BJ (cell line): ENCODE data around the gene EDRF1. TPM values are rescaled to one million over a fixed set of nuclear protein-coding genes. Genes with fewer than 3 reads are reported as not detected.

Experiments used
- CTCF ChIA-PET: fragments of 350-600 bp; formaldehyde crosslinking; extraction: SDS; loops from one replicate; lab custom pipeline; 2021; ENCODE audit warnings: antibody characterized with exemption, inconsistent platforms; lab: Yijun Ruan, JAX
- POLR2A ChIA-PET: fragments of 300-600 bp; sonication (Branson Sonifier 250); formaldehyde crosslinking; extraction: SDS; loops from one replicate; lab custom pipeline; 2021; ENCODE audit warnings: antibody characterized with exemption; lab: Charles Lee
- DNase-seq: peaks from one replicate; pipeline ENCODE4 v3.0.0-alpha.2; 2011; ENCODE audit warnings: low read depth
- H3K27me3 ChIP-seq: 2 replicates; pipeline ENCODE4 v1.6.0; 2011; ENCODE audit warnings: low read length; ENCODE audit not compliant: control insufficient read depth, insufficient read depth
- H3K36me3 ChIP-seq: 2 replicates; pipeline ENCODE4 v1.5.1; 2011; ENCODE audit warnings: low read length; ENCODE audit not compliant: control insufficient read depth, insufficient read depth
- H3K4me3 ChIP-seq: 2 replicates; pipeline ENCODE4 v1.5.1; 2011; ENCODE audit warnings: low read depth, mild to moderate bottlenecking, control low read depth, low read length
- CTCF ChIP-seq: IDR thresholded peaks from 2 replicates; pipeline ENCODE4 v1.5.1; 2011; ENCODE audit warnings: low read depth, mild to moderate bottlenecking, control low read depth, inconsistent platforms, low read length, moderate library complexity; ENCODE audit not compliant: insufficient read depth
- polyA plus RNA-seq: library from polyadenylated mRNA; depleted of rRNA; stranded (reverse); fragments of >200 nt; gene quantifications from 2 replicates; pipeline ENCODE4 v1.2.3, GENCODE V29; 2011

Gene EDRF1
- polyA plus RNA-seq, 1 experiment = 15.7 TPM

GRCh38 chr10:125769175-125769574, 49.7 kb downstream of the EDRF1 start:
- ChIA-PET CTCF (interaction anchor here (0.6 kb wide), 1 partner anchor 94 kb away, joined by 4 read pairs; no protein-coding TSS in a partner anchor), POLR2A (no interaction called here)
- DNase-seq = no peak
- no peak overlapping the region for H3K4me3 ChIP-seq
- no peaks in the 10 kb centered on the region for H3K27me3 ChIP-seq
- no peak for TF ChIP-seq CTCF
- peaks cover 1% of the 10 kb centered on the region; the same call in 1 of the 2 replicates for H3K36me3 ChIP-seq

DNA sequence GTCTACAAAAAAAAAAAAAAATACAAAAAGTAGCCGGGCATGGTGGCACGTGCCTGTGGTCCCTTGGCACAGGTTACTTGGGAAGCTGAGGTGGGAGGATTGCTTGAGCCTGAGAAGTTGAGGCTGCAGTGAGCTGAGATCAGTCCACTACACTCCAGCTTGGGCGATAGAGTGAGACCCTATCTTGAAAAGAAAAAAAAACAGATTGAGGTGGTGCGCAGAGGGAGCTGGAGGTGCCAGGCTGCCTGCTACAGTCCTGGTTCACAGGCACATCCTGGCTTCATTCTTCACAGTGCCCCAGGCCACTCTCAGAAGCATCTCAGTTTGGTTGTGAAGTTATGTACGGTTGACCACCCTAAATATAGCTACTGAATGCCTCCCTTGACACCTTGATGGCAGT, 51.3 kb downstream of the EDRF1 start:
- no peaks in the 10 kb centered on the region; the same call in 1 of the 2 replicates for H3K36me3 ChIP-seq
- no peaks in the 10 kb centered on the region for H3K27me3 ChIP-seq
- no peak for DNase-seq
- CTCF ChIA-PET = no interaction called here
- POLR2A ChIA-PET = no interaction called here
- H3K4me3 ChIP-seq = no peak overlapping the region
- TF ChIP-seq CTCF = no peak

DNA sequence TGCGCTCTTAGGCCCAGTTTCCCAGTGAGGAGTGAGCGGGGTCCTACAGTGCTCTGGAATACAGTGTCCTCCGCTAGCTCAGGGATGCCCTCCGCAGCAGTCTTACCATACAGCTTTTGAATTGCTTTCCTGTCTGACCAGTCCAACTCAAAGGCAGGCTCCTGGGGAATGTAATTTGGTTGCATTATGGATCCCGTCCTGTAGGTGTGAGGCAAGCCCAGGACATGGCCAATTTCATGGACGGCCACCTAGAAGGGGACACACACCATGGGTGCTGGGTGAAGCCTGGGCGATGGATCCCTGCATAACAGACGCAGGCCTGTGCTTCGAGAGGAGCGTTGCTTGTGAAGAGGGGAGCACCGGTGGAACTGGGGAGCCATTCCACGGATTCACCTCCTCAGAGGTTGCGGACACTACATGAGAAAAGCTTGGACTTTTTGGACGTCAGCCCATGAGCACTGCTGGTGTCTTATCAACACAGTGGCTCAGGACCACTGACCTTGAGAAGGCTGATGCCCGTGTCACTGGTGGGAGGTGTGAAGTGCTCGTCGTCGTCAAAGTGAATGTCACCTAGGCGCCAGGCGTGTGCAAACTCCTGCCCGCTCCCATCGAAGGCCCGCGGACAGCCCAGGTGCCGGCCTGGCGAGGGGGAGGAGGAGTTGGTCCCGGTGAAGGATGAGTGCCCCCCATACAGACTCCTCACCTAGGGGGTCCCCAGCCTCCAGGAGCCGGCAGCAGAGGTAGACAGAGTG, 52.8 kb downstream of the EDRF1 start:
- Histone ChIP-seq H3K4me3 (no peak overlapping the region), H3K27me3 (no peaks in the 10 kb centered on the region), H3K36me3 (no peaks in the 10 kb centered on the region; the same call in 1 of the 2 replicates)
- ChIA-PET CTCF (no interaction called here), POLR2A (no interaction called here)
- DNase-seq = no peak
- TF ChIP-seq CTCF = no peak

GRCh38 chr10:125772864-125773180, 53.3 kb downstream of the EDRF1 start:
- POLR2A ChIA-PET = no interaction called here
- CTCF ChIA-PET = no interaction called here

More at GRCh38 chr10:125772864-125773180, 53.3 kb downstream of the EDRF1 start:
- Histone ChIP-seq H3K27me3 (no peaks in the 10 kb centered on the region), H3K4me3 (no peak overlapping the region), H3K36me3 (no peaks in the 10 kb centered on the region; the same call in 1 of the 2 replicates)
- TF ChIP-seq CTCF = no peak
- DNase-seq = no peak
